AML-193 (cell line): ENCODE data around the gene SLC4A2.

Experiments used
- DNase-seq, 2 experiments: peaks; one replicate each; lab custom pipeline; 2025; lab: John Stamatoyannopoulos, UW

The SLC4A2 gene

DNA sequence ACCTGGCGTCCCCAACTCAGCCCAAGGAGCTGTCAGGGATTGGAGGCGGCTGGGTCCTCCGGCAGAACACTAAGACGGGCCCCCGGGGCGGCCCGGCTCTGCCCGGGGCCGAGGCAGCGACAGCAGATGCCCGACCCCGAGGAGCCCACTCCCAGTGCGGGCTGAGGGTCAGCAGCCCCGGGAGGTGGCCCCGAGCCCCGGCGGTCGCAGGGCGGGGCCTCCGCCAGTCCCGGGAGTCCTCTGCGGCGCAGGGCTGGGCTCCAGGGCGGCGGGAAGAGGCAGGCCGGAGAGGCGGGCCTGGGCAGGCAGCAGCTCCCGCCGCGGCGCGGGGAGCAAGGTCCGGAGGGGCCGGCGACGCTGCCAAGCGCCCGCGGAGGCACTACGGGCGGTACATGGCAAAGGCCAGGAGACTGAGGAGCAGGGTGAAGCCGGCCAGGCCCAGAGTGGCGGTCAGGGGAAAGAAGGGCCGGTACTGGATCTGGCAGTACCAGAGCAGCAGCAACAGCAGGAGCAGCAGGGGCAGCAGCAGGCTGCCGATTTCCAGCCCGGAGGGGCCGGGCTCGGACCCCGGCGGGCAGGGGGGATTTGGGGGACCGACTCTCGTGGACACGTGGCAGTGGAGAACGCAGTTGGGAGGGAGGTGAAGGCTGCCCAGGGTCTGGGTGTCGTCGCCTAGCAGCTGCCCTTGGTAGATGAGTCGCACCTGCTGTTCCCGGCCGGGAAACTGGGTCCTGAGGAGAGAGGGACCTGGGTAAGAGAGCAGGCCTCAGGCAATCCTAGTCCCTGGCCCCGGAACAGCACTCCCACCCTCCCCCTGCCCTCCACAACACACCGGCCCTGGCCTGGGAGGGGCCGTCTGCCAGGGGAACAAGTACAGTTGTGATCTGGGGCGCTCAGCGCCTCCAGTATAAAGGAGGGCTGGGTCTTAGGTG lies 22.0 kb downstream of the SLC4A2 start:
- DNase-seq, result no peak

DNA sequence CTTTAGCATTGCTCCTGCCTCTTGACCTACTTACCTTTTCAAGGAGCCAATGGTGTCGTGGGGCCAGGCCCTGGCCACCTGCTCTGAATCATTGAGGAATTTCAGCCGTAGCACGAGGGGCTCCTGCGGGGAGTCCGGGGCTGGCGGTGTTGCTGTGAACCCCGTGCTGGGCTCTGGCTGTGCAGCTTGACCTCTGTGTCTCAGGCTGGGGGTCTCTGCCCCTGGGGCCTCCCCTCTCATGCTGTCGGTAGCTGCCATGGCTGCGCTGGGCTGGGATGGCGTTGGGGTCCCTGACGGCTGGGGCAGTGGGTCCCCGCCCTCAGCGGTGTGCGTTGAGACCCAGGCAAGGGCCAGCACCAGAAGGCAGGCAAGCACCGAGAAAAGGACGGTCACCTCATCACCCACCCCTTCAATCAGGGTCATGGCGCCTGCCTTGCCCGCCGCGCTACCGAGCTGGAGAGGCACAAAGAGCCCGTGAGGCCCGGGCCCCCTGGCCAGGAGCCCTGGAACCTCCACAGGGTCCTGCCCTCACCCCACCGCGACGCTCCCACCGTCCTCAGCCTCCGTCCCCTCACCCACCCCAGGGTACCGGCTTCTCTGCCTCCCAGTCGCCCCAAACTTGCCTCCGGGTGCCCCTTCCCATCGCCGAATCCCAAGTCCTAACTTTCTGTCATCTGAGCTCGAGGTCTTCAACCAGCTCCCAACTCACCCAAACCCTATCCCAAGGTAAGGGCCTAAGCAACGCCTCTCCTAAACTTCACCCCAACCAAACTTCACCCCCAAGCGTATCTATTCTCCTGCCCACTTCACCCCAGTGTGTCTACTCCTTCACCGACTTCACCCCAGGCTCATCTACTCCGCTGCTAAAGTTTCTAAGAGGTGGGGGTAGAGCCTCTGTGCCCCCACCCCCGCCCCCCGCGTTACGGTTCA lies 23.0 kb downstream of the SLC4A2 start:
- no peak for DNase-seq

DNA sequence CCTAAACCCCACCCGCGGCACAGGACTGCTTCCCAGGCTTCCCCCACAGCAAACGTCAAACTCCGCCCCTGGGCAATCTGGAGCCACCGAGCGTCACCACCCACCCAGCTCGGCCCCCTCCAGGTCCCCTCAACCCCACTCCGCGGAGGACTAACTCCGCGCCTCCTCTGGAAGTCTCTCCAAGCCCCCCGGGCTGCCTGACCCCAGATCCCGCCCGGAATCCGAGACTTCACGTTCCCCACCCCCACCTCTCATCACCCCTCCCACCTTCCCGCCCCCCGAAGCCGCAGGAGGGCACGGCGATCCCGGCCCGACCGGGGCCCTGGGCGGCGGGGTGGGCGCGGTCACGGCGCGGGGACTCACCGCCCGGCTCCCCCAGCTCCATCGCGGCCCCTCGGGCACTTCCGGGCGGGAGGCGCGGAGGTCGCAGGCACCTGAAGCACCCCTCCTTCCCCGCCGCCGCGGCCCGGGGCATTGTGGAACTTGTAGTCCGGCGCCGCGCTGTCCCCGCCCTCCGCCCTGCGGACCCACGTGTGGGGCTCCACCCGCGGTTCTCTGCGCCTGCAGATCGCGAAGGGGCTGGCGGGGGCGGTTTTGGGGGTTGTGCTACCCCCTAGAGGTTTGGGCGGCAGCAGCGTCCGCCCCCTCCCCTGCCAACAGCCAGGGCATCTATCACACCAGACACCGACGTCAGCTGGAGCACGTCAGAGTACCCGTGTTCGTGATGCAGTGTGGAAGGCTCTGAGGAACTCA lies 23.9 kb downstream of the SLC4A2 start, which contains the start of gene TMUB1:
Gene TMUB1, minus strand, starts transcription at position 423 of the 753 bp plus-strand sequence. CDS start 930 bp downstream, outside the sequence.
- DNase-seq, result peak; percentile 43 to 45

DNA sequence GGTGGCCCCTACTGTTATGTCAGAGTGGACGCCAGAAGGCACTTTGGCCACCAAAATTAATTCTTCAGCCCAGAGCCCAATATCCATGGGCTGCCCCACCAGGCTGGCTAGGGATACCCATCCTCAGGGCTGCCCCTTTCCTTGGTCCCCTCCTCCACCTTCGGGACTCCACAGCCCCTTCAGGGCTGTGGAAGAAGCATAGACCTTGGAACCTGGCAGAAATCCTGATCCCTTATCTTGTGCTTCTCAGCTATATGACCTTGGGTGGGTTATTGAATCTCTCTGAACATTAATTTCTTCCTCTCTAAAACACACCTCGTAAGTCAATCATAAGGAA lies 24.4 kb downstream of the SLC4A2 start:
- no peak for DNase-seq

DNA sequence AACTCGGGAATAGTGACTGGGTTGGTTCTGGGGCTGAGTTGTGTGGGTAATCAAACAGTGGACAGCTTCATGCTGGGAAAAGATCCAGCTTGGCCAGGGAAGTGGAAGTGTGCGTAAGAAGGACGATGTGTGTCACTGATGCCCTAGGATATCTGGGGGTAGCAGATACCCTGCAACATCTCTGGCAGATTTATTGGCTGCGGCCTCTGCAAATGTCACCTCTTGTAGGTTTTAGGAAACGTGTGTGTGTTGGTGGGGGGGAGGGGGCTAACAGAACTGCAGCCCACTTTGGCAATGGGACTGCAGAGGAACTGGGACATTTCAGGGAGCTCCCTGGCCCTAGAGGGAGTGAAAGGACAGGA lies 25.9 kb downstream of the SLC4A2 start:
- DNase-seq, result no peak

DNA sequence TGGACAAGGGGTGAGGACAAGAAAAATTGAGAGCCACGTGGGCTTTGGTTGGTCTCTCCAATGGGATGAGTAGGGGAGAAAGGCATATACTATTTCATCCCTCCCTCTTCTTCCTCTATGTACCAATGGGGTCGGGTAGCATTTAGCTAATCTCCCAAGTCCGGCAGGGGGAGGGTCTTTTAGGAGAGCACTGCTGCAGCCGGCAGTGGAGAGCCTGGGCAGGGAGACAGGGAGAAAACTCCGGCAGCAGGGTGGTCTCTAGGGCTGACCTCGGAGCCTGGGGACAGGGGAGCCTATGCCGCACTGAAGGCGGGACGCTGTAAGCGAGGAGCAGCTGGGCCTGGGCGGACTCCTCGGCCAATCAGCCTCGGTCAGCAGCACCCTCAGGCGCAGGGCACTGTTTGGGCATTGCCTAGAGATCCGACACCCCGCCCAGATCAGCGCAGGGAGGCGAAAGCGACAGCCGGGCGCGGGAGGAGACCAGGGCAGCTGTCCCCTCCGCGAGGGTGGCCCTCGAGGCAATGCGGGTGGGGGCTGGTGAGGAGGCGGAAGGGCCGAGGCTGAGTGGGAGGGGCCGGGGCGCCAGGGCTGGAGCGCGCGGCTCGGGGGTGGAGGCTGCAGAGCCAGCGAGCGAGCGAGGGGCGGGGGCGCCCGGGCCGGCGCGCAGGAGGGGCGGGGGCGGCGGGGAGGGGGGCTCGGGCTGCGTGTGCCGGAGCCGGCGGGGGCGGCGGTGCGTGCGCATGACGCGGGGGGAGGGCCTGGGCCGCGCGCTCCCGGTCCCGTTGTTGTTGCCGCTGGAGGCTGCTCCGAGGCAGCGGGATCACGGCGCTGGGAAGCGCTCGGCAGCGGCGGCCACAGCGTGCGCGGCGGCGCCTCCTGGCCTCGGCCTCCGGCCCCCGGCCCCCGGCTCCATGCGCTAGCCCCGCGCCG lies 26.6 kb downstream of the SLC4A2 start, which contains the start of gene AGAP3:
Gene AGAP3, plus strand, starts transcription at position 785 of the 930 bp plus-strand sequence. CDS start 267 bp downstream, outside the sequence.
- peak; percentile 55 to 60 for DNase-seq

DNA sequence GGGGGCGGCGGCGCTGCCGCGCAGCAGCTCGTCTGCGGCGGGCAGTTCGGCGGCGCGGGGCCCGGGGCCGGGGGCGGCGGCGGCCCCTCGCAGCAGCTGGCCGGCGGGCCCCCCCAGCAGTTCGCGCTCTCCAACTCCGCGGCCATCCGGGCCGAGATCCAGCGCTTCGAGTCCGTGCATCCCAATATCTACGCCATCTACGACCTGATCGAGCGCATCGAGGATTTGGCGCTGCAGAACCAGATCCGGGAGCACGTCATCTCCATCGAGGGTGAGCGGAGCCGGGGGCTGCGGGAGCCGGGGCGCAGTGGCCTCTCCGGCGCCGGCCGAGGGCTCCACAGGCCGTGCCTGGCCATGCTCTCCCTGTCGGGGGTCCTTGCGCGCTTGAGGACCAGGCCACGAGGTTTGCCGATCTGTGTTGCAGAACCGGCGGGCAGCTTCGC lies 27.4 kb downstream of the SLC4A2 start:
- DNase-seq, result no peak

DNA sequence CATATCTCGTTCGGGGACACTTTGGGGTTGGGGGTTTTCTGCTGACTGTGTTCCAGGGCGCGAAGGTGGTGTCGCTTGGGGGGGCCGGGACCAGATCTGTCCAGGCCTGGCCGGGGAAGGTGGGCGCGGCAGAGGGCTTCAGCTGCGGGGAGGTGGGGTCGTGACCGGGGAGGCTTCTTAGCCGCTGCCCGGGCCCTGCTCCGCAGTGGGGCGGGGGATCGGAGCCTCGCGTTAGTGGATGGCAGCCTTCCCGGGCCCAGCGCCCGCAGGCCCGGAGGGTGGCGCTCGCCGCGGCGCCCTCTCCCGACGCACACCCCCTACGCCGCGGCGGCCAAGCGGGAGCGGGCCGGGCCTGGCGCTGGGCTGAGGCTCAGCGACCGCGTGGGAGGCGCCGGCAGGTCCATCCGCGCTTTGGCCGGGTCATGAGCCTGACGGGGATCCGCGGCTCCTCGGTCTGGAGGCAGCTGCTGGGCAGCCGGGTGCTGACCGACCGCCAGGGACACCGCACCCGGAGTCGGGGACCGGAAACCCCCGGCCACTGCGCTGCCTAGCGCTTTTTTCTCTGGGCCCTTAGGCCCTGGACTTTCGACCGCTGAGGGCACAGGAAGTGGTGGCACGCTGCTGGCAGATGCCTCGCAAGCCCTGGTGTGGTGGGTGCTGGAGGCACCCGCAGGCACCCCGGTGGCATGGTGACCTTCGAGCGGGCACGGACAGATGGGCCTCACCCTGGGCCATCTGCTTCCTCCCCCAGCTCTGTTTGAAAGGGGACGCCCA lies 28.0 kb downstream of the SLC4A2 start:
- peak; percentile 10 to 14 for DNase-seq

DNA sequence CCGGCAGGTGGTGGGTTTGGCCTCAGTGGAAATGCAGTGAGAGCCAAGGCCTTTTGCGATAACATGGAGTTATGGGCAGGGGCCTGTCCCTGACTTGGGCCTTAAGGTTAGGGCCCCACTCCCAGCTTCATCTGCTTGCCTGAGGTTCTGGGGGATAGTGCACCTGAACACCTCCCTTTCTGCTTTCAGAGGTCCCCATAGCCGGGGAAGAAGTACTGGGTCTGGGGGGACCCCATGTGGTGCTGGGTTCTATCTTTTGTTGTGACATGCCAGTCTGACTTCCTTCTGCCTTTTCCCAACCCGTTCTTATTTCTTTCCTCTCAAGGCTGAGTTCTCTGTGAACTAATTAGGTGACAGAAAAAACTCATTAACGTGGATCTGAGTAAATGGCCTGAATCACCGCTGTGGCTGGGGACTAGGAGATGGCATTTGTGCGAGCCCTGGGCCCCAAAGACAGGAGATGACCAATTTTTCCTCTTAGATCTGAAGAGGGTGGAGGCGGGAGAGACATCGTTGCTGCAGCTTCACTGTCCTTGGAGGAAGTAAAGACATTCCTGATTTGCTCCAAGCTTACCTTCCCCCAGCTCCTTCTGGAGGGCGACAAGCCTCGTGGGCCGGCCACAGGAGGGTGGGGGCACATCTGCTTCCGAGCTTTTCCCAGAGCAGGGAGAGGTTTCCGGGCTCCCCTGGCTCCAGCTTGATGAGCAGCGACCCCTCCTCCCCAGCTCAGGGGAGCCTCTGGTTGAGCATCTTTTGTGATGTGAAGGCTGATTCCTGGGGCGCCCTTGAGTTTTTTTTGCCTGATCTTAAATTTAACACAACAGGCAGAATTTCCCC lies 28.8 kb downstream of the SLC4A2 start:
- no peak for DNase-seq

DNA sequence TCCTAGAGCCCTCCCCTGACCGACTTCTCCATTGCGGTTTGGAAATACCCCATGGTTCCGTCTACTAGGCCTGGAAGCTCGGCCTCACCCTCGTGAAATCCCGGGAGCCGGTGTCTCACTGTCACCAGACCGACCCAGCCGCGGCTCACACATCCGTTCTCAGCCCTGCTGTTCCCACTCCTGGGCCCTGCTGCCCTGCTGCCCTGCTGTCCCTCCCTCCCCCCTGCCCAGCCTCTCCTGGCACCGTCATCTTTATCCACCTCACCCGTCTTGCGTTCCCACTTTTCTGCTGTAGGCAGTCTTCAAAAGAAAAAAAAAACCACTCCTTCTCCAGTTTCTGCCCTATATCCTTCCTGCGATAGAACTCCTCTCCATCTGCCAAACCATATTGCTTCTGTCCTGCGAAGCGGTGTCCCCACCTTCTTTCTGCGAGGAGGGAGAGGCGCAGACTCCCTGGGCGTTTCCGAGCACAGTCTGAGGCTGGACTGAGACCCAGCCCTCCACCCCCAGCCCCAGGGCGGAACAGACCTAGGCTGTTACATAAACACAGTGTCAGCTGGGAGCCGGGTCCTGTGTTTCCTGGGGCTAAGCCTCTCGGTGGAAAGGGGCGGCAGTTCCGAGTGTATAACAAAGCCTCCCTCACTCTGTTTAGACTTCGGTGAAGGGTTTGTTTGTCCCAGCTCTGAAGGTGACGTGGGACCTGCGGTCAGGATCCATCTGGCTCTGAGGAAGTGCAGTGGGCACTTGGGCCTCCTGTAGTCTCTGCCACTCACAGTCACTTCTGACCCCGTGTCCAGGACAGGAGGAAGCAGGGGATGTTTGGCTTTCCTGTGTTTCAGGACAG lies 29.7 kb downstream of the SLC4A2 start:
- peak in 1 of 2 experiments; percentile 26 for DNase-seq

DNA sequence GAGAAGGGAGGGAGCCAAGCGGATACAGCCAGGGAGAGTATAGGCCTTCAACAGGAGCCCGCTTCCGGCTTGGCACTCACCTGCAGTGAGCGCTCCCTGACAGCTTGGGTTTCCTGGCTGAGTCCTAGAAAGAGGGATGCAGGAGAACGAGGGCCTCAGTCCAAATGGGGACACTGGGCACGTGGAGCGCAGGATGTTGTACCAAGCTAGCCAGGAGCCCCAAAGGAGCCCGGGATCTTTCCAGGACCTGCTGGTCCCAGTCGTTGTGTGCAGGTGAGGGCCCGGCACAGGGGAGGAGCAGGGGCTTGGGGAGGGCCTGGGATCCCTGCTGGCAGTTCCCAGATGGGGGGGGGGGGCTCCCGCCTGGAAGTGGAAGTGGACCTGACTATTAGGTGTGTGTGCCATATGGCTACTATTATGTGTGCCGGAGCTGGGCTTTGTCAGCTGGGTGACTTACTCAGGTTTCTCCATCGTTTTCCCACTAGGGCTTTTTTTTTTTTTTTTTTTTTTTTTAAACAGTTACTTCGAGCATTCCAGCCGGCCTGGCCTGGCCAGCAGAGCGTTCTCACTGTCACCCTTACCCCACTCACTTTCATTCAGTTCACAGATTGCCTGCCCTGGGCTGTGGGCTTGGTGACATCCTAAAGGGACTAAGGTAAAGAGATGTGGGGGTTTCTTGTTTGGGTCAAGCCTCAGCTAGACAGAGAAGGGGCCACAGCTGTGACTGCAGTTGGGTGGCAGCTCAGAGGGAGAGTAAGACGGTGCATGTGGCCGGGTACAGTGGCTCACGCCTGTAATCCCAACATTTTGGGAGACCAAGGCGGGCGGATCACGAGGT lies 30.7 kb downstream of the SLC4A2 start:
- DNase-seq, result no peak

DNA sequence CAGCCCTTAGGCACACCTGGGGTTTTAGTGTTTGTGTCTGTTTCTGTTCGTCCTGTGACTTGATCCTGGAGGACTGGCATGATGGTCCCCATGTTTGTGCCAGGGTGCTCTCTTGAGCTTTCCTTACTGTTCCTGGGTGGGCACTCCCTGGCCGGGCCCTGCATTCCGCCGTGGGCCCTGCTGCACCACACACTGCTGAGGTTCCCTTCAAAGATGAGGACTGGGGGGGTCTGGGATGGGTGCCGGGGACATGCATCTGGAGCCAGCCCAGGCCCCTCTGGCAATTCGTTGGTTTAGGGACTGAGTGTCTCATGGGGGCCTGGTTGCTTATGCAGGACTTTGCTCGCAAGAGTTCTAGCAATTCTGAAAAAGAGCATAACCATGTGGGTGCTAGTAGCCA lies 31.6 kb downstream of the SLC4A2 start:
- DNase-seq, result no peak

DNA sequence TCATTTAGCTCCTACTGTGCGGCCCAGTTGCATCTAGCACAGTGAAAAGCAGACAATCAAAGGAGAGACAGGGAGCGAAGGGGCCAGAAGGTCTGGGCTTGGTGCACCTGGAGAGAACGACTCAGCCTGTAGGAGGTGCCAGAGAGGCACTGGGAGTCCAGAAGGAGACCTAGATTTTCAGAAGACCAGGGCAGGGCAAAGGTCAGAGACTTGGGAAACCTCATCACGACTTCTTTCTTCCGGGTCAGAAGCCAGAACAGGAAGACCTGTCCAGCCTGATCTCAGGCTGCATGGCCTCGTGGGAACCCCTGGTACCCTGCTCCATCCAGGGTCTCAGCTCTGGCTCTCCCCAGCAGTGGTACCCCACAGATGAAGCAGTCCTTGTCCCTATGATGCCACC lies 32.0 kb downstream of the SLC4A2 start:
- peak; percentile 36 to 49 for DNase-seq

DNA sequence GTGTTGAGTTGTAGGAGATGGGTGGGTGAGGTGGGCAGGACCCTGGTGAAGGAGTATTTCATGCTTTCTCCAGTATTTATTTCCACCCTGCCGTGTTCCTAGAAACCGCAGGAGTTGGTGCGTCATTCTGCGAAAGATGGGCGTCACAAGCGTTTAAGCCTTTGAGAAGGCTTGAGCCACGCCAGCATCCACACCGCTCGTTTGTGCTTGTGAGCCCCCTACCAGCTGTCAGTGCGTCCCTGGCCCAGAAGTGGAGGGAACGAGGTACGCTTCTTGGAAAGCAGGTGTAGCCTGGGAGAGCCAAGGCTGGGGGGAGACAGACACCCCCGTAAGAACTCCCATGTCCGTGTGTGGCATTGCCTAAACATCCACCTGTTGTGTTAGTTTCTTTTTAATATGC lies 32.6 kb downstream of the SLC4A2 start:
- DNase-seq, result no peak

DNA sequence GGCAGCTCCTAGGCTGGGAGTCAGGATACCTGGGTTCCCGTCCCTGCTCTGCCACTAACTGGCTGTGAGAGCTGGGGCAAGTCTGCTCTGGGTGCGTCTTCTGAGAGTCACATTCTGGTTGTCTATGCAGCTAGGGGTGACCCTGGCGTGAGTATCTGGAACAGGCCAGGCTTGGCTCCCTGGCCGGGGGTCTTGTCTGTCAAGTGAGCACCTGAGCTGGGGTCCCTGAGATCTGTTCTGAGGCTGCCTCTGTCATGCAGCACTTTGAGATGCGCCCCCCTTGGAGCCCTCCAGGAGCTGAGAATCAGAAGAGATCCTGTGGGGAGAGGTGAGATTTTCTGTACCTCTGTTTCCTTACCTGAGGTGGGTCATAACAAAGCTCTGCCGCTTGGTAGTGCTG lies 34.4 kb downstream of the SLC4A2 start:
- no peak for DNase-seq

DNA sequence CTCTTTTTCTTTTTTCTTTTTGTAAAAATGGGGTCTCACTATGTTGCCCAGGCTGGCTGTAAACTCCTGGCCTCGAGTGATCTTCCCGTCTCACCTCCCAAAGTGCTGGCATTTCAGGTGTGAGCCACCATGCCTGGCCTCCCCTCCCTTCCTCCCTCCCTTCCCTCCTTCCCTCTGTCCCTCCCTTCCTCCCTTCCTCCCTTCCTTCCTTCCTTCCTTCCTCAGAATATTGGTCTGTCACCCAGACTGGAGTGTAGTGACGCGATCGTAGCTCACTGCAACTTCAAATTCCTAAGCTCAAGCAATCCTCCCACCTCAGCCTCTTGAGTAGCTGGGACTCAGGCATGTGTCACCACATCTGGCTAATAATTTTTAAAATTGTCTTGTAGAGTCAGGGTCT lies 35.3 kb downstream of the SLC4A2 start:
- DNase-seq, result no peak

DNA sequence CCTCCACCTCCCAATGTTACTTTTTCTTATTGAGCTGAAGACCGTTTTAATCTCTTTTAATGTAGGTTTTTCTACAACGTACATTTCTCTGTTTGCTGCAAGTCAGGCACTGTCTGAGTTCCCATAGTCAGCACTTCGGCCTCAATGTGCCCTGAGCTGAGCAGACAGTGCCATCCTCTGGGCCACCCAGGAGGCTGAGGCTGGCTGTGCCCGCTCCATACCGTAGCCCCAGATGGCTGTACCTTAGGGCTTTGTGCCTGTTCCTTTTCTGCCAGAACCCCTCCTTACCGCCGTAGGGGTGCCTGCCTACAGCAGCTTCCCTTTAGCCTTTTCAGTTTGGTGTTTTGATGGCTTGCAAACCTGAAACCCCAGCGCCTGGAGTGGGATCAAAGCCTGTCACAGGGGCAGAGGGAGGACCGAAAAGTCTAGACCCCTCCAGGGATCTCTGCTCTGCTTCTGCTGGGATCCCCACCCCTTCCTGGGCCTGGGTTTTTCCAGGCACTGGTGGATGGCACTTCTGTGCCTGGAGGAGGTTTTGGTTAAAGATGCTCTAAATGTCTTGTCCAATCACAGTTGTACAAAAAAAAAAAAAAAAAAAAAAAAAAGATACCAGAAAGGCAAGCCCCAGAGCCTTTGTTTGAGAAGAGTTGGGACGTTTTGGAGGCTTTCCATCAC lies 35.9 kb downstream of the SLC4A2 start:
- DNase-seq, result no peak
